GM18858 (cell line): ENCODE data around the gene S100PBP.

Experiments
- ATAC-seq: cut with Tn5 transposase; IDR thresholded peaks from one replicate; pipeline ENCODE4 v1.9.1; 2021; ENCODE audit not compliant: unreplicated experiment

Gene S100PBP

GRCh38 chr1:32825181-32825580 lies 7.7 kb downstream of the S100PBP start:
- ATAC-seq, result no peak

DNA sequence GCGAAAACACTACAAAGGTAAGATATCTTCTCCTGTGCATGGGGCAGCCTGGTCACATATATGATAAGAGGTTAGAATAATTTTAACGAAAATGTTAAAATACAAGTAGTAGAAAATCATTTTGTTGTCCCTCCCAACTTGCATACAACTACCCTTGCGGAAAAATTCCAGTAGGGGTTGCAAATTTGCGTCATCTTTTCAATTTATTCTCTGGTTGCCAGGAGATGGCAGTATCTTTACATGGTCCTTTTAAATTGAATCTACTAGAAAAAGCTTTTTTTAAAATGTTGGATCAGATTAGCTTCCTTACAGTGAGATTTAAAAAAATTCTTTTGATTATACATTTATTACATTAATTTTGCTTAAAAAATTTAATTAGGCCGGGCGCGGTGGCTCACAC lies 10.9 kb downstream of the S100PBP start:
- no peak for ATAC-seq

- ATAC-seq, result no peak
Measured at GRCh38 chr1:32830092-32830852, 12.8 kb downstream of the S100PBP start.

- no peak for ATAC-seq
Measured at GRCh38 chr1:32831878-32832277, 14.4 kb downstream of the S100PBP start.

- no peak for ATAC-seq
Measured at GRCh38 chr1:32848354-32849063, 31.1 kb downstream of the S100PBP start.

DNA sequence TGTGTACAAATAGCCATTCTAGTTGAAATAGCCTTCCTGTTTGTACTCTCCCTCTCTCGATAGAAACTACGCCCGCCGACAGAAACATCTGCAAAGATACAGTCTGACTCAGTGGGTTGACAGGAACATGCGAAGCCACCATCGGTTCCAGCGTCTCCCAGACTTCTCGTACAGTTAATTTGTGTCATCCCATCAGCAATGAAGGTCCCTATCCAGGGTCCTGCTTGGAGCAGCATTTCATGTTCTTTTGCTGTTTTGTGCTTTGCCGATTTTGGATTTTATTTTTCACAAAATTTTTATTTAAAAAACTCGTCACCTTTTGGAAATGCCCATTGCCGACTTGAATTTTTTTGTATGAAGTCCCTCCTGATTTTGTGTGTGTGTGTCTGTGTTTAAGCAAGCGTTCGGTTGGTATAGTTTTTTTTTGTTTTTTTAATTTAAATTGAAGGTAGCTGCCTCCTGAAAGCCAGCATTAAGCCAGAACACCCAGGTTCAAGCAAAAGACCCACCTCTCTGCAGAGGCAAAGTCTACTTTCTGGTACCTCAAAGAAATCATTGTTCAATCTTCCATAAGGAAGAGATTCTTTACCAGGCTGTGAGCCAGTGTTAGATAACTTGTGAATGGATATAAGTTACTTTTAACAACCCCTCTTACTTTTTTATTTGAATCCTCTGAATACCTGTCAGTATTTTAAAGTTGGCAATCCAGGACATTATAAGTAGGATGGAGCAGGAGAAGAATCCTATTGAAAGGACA lies 38.6 kb downstream of the S100PBP start:
- no peak for ATAC-seq

GRCh38 chr1:32858136-32858535 lies 40.7 kb downstream of the S100PBP start:
- no peak for ATAC-seq

GRCh38 chr1:32858791-32859190 lies 41.3 kb downstream of the S100PBP start:
- no peak for ATAC-seq

- ATAC-seq, result no peak
Measured at GRCh38 chr1:32859915-32860314, 42.5 kb downstream of the S100PBP start.

DNA sequence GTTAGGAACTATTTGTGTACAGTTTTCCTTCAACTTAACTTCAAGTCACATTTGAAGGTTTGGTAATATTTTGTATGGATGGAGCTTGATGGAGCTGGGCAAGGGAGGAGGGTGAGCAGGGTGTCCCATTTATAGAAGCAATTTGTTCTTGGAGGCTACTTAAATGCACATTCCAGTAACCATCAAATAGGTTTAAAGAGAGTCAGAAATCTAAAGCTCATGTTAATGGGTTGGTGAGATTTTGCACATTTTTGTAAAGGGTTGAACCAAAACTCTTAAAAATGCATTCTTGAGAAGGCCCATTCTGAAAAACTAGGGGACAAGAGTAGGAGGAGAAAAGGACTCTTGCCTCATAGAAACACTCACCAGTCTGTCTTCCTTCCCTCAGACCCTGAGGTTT lies 43.1 kb downstream of the S100PBP start:
- no peak for ATAC-seq

- no peak for ATAC-seq
Measured at GRCh38 chr1:32861904-32862695, 44.6 kb downstream of the S100PBP start.

- no peak for ATAC-seq
Measured at GRCh38 chr1:32863218-32863880, 45.9 kb downstream of the S100PBP start.

DNA sequence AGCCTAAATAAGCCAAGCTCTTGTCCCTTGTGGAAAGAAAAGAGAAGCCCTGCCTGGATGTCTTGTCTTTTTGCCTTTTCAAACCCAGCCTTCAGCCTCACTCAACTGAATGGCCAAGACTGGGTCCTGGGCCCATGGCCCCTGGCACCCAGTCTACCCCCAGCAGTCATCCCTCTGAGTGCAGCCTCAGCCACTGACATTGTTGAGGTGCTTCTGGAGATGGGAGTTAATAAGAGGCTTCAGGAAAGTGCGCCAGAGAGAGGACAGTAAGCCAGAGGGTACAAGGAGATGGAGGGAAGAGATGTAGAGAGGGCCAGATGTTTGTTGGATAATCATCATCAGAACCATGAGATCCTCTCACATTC lies 46.4 kb downstream of the S100PBP start:
- ATAC-seq, result no peak

GRCh38 chr1:32864375-32865019 lies 47.0 kb downstream of the S100PBP start:
- no peak for ATAC-seq

DNA sequence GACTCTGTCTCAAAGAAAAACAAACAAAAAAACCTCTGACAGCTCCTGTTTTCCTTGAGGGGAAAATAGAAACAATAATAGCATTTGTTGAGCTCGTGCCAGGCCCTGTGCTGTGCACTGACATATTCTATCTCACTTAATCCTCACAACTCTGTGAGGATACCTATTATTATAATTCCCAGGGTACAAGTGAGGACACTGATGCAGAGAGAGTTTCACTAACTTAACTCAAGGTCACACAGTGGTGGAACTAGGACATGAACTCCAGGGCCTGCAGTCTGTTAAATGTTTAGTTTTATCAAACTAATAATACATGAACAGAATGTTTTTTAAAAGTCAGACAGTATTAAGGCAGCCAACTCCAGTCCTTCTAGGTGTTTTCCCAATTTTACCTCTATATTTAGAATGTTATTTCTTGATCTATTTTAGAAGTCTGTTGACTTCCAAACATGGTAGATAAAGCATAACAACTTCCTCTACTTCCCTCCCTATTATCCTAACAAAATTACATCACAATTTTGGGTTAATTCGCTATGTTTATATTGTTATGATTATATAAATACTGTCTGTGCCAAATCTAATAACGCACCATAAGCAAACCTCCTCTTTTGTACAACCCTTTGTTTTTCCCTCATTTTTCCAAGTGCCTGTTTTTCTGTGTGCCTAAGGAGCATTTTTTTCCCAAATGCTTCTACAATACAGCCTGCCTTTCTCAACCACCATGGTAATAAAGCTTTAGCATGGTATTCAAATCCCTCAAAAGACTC lies 48.4 kb downstream of the S100PBP start:
- ATAC-seq, result no peak

DNA sequence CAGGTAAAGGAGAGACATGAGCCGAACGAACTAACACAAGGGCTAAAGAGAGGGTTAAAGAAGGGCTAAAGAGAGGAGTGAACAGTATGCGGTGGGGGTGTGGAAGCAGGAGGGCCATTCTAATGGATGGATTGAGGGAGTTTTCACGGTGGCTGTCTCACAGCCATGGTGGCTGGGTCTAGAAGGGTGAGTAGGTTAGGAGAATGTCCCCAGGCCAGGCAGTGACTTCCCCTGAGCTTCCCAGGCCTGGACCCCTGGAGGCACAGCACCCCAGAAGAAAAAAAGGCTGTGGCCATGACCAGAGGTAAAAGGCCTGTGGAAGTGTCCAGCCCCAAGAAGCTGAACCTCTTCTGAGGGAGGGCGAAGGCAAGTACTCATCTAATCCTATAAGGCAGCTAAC lies 49.7 kb downstream of the S100PBP start:
- ATAC-seq, result no peak

DNA sequence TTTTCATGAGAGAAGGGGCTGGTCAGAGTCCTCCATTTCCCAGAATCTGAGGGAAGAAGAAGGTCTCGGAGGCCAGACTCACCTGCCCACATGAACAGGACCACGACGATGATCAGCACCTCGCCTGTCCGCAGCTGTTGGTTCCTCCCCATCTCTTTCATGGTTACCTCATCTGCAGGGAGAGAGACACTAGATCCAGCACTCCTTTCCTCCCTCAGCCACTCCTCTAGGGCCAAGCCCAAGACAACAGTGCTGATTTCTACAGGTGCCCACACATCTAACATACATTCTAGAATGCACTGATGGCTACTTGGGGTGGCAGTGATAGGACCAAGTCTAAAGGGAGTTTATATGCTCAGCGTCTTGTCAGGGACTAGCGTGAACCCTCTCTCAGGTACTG lies 50.2 kb downstream of the S100PBP start:
- no peak for ATAC-seq

DNA sequence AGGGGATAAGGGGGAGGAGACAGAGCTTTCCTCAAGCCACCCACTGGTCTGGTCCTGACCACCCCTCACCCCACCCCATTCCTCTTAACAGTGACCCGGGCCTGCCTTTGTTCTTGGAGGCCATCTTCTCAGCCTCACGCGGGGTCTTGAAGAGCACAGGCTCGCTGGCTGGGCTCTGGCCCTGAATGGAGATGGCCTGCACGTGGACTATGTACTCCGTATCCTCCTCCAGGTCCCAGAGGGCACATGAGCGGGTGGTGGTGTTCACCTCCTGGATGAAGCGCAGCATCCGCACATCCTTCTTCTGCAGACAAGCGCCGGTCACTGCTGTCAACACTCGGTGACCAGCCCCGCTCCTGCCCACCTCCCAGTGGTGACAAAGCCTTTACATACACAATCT lies 50.6 kb downstream of the S100PBP start:
- ATAC-seq, result no peak

DNA sequence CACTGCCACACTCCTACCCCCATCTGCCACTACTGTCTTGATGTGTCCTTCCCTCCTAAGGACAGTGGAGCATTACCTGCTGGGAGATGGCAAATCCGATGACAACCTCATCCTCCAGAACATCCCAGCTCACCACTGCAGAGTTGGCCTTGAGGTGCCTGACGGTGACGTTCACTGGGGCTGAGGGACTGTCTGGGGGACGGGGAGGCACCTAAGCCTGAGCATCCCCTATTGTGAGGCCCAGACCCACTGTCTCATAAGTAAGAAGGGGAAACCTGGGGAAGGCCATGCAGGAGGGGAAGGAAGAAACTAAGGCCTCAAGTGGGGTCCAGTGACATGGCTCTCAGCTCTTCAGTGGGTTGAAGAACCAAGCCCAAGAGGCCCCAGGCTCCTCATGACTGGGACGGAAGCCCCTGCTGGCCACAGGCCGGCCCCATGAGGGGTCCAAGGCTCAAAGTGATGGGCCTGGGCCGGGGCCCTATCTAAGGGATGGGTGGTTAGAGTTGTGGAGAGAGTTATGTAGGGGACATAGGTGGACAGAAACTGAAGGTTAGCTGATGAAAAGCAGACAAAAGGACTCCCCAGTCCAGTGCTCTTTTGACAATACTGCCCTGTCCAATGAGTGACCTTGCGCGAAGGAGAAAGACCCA lies 51.5 kb downstream of the S100PBP start:
- no peak for ATAC-seq
